Measurements from ENCODE around the gene BARHL2. TPM values are rescaled to one million over a fixed set of nuclear protein-coding genes. Genes with fewer than 3 reads are reported as not detected.

The BARHL2 gene
- total and polyA plus RNA-seq, 2 donors (not counting 3 experiments of a cell fraction or from before 2014, with no cell fraction given): not detected

DNA sequence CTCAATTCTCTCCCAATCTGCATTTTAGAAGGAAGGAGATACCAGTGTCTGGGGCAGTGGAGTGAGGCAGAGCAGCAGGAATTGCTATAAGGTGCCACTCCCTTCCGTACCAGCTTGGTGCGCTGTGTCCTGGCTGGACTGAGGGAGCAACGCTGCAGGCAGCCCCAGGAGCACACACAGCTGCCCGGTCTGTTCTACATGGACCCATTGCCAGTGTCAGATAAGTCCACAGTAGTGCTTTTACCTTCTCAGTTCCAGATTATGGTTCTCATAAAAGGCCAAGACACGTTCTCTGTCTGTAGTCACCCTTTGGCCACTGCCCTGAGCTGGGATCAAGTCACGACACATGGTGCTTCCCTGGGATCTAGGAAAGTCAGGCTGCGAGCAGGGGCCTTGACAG lies 44.1 kb upstream of the BARHL2 start:
- dilution Hi-C loops (cut with MboI; ENCODE audit: extremely low pct_ligation_motif_present, low sequenced_read_pairs): no loop called here
- FAIRE-seq: no peak
- H3K27me3 ChIP-seq (ENCODE audit: control insufficient read depth in 2 of 2, insufficient read depth in 2 of 2, low read length in 2 of 2): no peaks in the 10 kb centered on the region
- H3K36me3 ChIP-seq (ENCODE audit: control insufficient read depth in 2 of 2, extremely low read depth in 1 of 2, insufficient read depth in 2 of 2, low read length in 2 of 2): no peaks in the 10 kb centered on the region
- no peak overlapping the region for H3K4me2 ChIP-seq (ENCODE audit: insufficient read depth, low read length)
- no peaks in the 10 kb centered on the region for H3K9me1 ChIP-seq (replicated peaks; ENCODE audit: control insufficient read depth, extremely low read depth, insufficient read depth, low read length)
- H2AFZ ChIP-seq (ENCODE audit: low read depth, low read length): no peak overlapping the region
- ChIA-PET POLR2A (no interaction called here), CTCF (interaction anchor here (1.2 kb wide), 1 partner anchor 40 kb away, joined by 3 read pairs; no protein-coding TSS in a partner anchor)
- intact Hi-C loops (cut with micrococcal nuclease): no loop called here
- no peak overlapping the region for H3K9ac ChIP-seq (replicated peaks; ENCODE audit: extremely low read depth, insufficient read depth, low read length)
- no peak for DNase-seq (ENCODE audit: low read depth, low spot score)
- no peak overlapping the region for H3K27ac ChIP-seq (ENCODE audit: insufficient read depth, low read depth, low read length)
- no peaks in the 10 kb centered on the region for H3K79me2 ChIP-seq (ENCODE audit: control insufficient read depth, insufficient read depth, low read length)
- TF ChIP-seq EZH2 (IDR thresholded peaks at IDR 0.05; ENCODE audit: borderline replicate concordance, low read depth, low read length, severe bottlenecking) (no peak), POLR2AphosphoS5 (IDR thresholded peaks at IDR 0.05; ENCODE audit: insufficient read depth, low read depth, low read length) (no peak), GATA2 (IDR thresholded peaks at IDR 0.05; ENCODE audit: insufficient read depth, insufficient read length, low read depth, low read length) (no peak), POLR2A (IDR thresholded peaks at IDR 0.05; ENCODE audit: low read depth, low read length) (no peak), MYC (IDR thresholded peaks at IDR 0.05; ENCODE audit: low read depth, low read length) (no peak), FOS (IDR thresholded peaks at IDR 0.05; ENCODE audit: borderline replicate concordance, insufficient read depth, low read length) (no peak), JUN (IDR thresholded peaks at IDR 0.05; ENCODE audit: borderline replicate concordance, insufficient read depth, insufficient read length, low read depth) (no peak)
- TF ChIP-seq, protein P1, sequence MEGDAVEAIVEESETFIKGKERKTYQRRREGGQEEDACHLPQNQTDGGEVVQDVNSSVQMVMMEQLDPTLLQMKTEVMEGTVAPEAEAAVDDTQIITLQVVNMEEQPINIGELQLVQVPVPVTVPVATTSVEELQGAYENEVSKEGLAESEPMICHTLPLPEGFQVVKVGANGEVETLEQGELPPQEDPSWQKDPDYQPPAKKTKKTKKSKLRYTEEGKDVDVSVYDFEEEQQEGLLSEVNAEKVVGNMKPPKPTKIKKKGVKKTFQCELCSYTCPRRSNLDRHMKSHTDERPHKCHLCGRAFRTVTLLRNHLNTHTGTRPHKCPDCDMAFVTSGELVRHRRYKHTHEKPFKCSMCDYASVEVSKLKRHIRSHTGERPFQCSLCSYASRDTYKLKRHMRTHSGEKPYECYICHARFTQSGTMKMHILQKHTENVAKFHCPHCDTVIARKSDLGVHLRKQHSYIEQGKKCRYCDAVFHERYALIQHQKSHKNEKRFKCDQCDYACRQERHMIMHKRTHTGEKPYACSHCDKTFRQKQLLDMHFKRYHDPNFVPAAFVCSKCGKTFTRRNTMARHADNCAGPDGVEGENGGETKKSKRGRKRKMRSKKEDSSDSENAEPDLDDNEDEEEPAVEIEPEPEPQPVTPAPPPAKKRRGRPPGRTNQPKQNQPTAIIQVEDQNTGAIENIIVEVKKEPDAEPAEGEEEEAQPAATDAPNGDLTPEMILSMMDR (IDR thresholded peaks at IDR 0.05; ENCODE audit: extremely low read depth in 1 of 2, insufficient read depth in 1 of 2, low read depth in 1 of 2, low read length in 2 of 2): no peak
- TF ChIP-seq, protein P2, sequence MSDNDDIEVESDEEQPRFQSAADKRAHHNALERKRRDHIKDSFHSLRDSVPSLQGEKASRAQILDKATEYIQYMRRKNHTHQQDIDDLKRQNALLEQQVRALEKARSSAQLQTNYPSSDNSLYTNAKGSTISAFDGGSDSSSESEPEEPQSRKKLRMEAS (IDR thresholded peaks at IDR 0.05; ENCODE audit: insufficient read depth, insufficient read length): no peak
- no peak overlapping the region for H3K4me3 ChIP-seq (replicated peaks in 1 of 3; ENCODE audit: insufficient read depth in 1 of 3, low read depth in 1 of 3, low read length in 3 of 3)
- no TSS peak for BruUV-seq (replicated peaks)
- H3K9me3 ChIP-seq (replicated peaks; ENCODE audit: control insufficient read depth, insufficient read depth, low read length): no peaks in the 10 kb centered on the region
- H4K20me1 ChIP-seq (replicated peaks; ENCODE audit: control insufficient read depth, extremely low read depth, insufficient read depth, low read length): no peaks in the 10 kb centered on the region
- no peaks in the 10 kb centered on the region for H3K4me1 ChIP-seq (ENCODE audit: control insufficient read depth, extremely low read depth, insufficient read depth, low read length)

Measured in endothelial cell of umbilical vein (primary cell).